NOMO-1 treated with dmso at 0.1 percent for 144 hours (cell line): ENCODE results near the gene ANTXR2.

Experiments
- DNase-seq: peaks from one replicate; lab custom pipeline; 2025; ENCODE audit not compliant: unreplicated experiment; lab: John Stamatoyannopoulos, UW

ANTXR2 gene

GRCh38 chr4:80092847-80093246 lies 19.8 kb upstream of the ANTXR2 start:
- no peak for DNase-seq

GRCh38 chr4:80092088-80092487 lies 19.1 kb upstream of the ANTXR2 start:
- no peak for DNase-seq

DNA sequence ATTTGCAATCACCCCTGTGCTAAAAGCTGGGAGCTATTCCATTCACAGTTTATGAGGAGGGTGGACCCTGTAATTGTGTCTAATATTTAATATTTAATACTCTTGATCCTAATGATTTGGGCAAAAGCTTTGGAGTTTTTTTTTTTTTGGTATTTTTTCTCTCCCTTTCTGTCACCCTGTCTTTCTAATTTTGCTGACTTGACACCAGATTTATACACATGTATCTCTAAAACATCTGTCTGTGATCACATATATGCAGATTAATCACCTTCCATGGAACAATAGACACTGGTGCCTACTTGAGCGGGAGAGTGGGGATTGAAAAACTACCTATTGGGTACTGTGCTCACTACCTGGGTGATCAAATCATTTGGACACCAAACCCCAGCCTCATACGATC lies 18.7 kb upstream of the ANTXR2 start:
- no peak for DNase-seq

DNA sequence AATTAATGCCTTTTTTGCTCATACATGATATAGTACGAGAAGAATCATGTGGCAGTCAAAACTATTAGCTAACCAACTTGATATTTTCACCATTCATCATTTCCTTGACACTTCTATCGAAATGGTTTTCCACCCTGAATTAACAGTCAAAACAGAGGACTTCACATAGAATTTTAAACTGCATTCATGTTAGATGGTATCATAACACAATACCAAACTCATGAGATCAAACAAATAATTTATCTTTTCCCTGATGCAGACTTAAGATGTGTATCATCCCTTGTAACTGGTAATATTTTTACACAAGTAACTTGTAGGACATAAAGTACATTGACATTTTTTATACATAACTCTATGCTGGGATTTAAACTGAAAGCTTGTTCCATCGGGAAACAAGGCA lies 18.2 kb upstream of the ANTXR2 start:
- no peak for DNase-seq

DNA sequence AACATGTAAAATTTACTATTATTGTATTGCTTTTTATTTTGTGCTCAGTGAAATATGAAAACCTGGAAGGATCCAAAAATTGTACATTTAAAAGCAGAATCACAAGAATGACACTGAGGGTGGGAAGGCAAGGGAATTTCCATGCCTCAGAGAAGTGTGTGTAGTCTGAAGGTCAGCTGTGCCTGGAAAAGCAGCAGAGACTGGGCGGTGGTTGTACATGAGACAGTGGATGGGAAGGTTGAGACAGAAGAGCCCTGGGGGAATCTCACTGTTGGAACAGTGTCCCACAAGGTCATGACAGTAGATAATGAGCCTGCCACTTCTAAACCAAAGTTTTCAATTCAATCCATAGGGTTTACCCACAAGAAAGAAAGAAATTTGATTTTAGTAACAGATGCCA lies 17.1 kb upstream of the ANTXR2 start:
- DNase-seq, result no peak

DNA sequence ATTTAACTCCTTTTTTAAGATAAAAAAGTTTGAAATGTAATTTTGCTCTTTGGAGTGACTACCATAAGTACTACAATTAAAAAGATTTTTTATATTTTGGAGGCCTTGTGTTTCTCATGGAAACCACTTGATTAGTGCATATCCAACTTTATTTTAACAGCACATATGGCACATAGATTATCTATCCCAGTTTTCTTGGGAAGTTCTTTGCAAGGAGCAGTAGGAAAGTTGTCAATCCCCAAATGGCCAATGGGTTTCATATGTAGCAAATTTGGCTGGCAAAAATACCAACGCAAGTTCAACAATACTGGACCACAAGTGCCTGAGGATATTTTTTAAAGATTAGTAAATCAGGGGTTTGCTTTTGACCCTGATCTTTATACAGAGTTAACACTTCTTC lies 15.4 kb upstream of the ANTXR2 start:
- DNase-seq, result no peak

GRCh38 chr4:80086296-80086695 lies 13.3 kb upstream of the ANTXR2 start:
- no peak for DNase-seq

- no peak for DNase-seq
These were observed 12.1 kb upstream of the ANTXR2 start for GRCh38 chr4:80085081-80085480.

GRCh38 chr4:80082693-80083092 lies 9.7 kb upstream of the ANTXR2 start:
- no peak for DNase-seq

GRCh38 chr4:80081566-80081965 lies 8.5 kb upstream of the ANTXR2 start:
- DNase-seq, result no peak

DNA sequence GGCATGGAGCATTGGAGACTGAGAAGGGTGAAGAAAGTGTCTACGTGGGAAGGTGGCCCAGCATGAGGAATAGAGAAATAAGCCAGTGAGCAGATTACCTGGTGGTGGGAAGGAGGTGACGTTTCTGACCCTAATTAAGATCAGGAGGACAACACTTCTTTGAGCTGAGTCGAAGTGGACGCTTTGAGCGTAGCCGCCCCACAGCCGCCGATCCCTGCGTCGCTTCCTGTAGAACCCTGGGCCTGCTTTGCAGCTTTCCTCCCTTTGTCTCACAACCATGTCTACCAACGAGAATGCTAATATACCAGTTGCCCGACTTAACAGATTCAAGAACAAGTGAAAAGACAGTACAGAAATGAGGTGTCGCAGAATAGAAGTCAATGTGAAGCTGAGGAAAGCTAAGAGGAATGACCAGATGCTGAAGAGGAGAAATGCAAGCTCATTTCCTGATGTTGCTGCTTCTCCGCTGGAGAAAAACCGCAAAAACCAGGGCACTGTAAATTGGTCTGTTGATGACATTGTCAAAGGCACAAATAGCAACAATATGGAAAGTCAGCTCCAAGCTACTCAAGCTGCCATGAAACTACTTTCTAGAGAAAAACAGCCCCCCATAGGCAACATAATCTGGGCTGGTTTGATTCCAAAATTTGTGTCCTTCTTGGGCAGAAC lies 6.4 kb upstream of the ANTXR2 start:
- peak; percentile 48 for DNase-seq

DNA sequence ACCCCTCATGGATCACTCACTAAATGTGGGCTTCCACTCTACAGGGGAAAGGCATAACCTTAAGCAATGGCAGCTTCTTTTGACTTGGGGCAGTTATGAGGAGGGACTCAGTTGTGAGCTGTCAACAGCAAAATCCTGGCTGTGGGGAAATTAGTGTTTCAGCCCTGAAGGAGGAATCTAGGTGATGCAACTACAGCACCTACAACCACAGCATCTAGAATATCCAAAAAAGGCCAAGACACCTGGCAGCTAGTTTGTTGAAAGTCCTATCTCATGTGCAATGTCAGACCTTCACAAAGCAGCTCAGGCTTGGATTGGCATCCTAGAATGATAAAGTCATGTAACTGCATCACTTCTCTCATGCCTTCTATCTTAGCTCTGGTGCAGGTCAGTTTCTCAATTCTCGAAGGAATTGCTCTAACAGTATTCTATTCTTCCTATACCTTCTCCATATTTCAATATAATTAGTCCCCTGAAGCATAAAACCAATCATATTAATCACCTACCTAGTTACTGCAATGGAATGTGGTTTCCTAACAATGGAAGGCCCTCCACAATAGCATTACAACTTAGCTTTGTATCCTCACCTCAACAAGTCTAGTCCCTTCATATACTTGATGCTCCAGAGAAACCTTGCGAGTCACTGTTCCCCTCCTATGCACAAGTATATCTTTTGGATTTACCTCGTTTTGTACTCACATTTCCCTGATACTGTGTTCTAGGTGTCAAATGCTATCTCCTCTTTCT lies 5.5 kb upstream of the ANTXR2 start:
- DNase-seq, result no peak

- DNase-seq, result no peak
These were observed 4.6 kb upstream of the ANTXR2 start for GRCh38 chr4:80077639-80078038.

DNA sequence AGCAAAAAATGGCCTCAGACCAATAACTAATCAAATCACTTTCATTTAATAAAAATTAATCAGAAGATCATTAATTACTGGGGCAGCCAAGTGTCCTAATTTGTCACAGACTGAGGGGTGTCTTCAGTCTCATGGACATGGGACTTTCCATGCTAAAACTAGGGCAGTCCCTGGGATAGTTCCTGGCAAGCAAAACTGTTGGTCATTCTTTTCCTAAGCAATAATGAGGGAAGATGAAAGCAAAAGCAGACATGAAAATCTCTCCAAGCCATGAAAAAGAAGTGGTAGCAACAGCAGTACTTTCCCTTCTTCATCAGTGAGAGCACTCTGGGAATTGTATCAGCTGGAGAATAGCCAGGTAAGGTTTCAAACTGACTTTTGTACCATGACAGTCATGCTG lies 3.7 kb upstream of the ANTXR2 start:
- no peak for DNase-seq

DNA sequence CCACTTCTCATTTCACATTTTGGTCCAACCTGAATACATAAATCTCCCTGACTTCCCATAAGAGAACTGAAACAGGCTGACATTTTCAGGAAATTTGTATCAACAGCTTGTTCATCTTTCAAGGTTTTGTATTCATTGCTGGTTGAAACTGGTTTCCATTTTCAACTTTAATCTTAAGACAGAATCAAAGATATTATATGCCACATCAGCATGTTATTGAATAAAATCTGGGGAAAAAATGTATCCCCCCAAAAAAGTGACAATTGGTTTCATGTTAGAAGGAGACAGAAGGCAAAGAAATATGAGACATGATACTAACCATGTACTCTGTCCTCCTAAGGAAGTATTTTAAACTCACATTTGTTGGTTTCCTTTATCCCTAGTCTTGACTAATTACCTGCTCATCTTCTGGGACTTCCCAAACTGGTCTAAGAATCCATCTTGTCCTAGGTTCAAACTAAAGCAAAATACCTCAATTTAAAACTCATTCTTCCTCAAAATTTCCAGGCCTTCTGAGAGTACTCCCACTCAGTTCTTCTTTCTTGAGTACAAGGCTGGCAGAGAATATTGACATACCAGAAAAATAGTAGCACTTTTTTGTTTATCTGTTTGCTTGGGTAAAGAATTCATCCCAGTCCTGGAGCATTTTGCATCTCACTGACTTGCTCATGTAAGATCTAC lies 3.1 kb upstream of the ANTXR2 start:
- no peak for DNase-seq

GRCh38 chr4:80074651-80075050 lies 1.6 kb upstream of the ANTXR2 start:
- no peak for DNase-seq

DNA sequence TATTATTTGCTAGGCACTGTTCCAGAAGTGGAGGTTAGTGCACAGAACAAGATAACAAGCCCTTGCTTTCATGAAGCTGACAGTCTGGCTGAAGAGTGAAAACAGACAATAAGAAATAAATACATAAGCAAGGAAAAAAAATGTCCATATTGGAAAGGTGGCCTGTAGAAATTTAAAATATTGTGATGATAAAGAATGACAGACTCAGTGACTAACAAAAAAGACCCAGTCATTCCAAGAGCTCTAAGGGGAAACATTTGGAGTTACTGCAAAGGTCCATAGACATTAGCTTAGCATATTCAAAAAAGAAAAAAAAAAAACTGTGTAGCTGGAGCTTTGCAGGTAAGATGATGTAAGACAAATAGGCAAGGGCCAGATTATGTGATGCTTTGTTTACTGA lies 1.0 kb upstream of the ANTXR2 start:
- DNase-seq, result no peak

DNA sequence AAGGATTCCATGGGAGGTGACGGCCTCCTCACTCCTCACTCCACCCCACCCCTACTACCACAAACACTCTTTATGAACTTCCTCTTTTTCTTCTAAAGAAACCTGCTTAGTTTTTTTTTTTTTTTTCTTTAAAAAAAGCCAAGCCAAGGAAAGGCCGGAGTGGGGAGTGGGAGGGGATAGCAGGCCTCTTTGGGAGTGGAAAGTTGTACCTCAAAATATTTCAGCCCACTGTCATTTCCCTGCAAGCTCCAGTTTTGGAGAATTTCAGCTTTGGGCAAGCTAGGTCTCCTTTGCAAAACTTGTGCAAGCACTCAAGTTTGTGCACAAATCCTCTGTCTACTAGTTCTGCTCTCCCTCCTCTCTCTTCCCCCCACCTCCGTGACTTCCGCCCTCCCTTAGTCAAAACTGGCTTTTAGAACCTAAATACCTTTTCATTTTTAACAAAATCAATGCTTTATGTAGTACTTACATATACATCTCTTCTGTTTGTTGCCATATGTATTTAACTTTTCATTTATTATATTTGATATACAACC lies 512 bp upstream of the ANTXR2 start:
- peak; percentile 91 for DNase-seq

- peak; percentile 18 for DNase-seq
These were observed 743 bp downstream of the ANTXR2 start for GRCh38 chr4:80072228-80072743.

DNA sequence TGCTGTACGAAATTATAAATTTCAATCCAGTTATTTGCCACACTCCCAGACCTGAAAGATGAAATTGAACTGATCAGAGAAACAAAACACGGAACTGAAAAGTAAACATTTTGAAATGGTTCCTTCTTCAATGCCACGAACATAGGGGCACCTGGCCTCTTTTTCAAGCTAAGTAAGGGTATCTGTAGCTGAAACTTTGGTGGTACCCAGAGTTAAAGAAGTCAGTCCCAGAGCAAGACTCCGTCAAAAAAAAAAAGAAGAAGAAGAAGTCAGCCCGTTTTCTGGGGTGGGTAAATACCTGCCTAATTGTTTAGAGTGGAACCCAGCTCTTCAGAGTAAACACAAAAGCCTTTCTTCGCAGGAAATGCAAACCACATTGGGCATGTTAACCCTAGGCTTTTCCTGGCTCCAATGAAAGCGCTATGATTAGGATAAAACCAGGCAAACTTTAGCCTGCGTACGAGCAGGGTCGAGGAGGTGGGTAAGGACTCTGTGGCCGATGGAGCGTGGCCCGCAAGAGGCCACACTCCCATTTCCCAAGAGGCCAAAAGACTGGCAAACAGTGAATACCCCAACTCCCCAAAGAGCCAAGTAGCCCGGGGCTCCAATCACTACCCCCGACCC lies 1.3 kb downstream of the ANTXR2 start:
- no peak for DNase-seq

GRCh38 chr4:80070880-80071603 lies 2.0 kb downstream of the ANTXR2 start:
- no peak for DNase-seq
